Panc1 (cell line): Measurements from ENCODE around the gene SH3PXD2B. TPM values are rescaled to one million over a fixed set of nuclear protein-coding genes. Genes with fewer than 3 reads are reported as not detected.

Experiments used
- ATAC-seq: fragments of 200-7000 bp; cut with Tn5 transposase; 2 replicates; pipeline ENCODE4 v1.9.1; 2020; ENCODE audit warnings: mild to moderate bottlenecking, moderate library complexity
- BruUV-seq: library from RNA; stranded (reverse); fragments of 400-500 nt; replicated peaks from 2 replicates; lab custom pipeline; 2021; lab: Mats Ljungman, UMichigan
- CTCF ChIA-PET: fragments of 300-600 bp; sonication (Branson Sonifier 250); formaldehyde crosslinking; loops from one replicate; lab custom pipeline; 2022; ENCODE audit warnings: antibody characterized with exemption; lab: Charles Lee
- POLR2A ChIA-PET: fragments of 300-600 bp; sonication (Branson Sonifier 250); formaldehyde crosslinking; loops from one replicate; lab custom pipeline; 2022; ENCODE audit warnings: antibody characterized with exemption; lab: Charles Lee
- DNase-seq: peaks from one replicate; pipeline ENCODE4 v3.0.0-alpha.2; 2010; ENCODE audit warnings: low read depth, low spot score
- H3K27ac ChIP-seq: 2 replicates; pipeline ENCODE4 v1.5.1; 2011; ENCODE audit warnings: mild to moderate bottlenecking, low read length, inconsistent platforms
- H3K27me3 ChIP-seq: fragments of 200-500 bp; sonication (Bioruptor generic); 2 replicates; pipeline ENCODE4 v1.6.0; 2014; ENCODE audit warnings: low read length, inconsistent platforms; ENCODE audit not compliant: control insufficient read depth, insufficient read depth
- H3K36me3 ChIP-seq: fragments of 200-500 bp; sonication (Bioruptor generic); 2 replicates; pipeline ENCODE4 v1.5.1; 2014; ENCODE audit warnings: inconsistent platforms, mild to moderate bottlenecking, low read length, moderate library complexity; ENCODE audit not compliant: control insufficient read depth, insufficient read depth
- H3K4me1 ChIP-seq: 2 replicates; pipeline ENCODE4 v1.5.1; 2011; ENCODE audit warnings: inconsistent platforms, mild to moderate bottlenecking, low read length, moderate library complexity; ENCODE audit not compliant: control insufficient read depth, insufficient read depth
- H3K4me3 ChIP-seq, 2 experiments: 2 replicates each; pipeline ENCODE4 v1.5.1; 2011 to 2012; ENCODE audit warnings: low read depth in 2 of 2, low read length in 2 of 2, mild to moderate bottlenecking in 2 of 2, inconsistent platforms in 1 of 2, moderate library complexity in 1 of 2
- H3K9me3 ChIP-seq: fragments of 200-500 bp; sonication (Bioruptor generic); 2 replicates; pipeline ENCODE4 v1.5.1; 2014; ENCODE audit warnings: low read depth, mild to moderate bottlenecking, inconsistent platforms, low read length, moderate library complexity; ENCODE audit not compliant: control insufficient read depth, insufficient read depth
- POLR2AphosphoS5 ChIP-seq: IDR thresholded peaks from 2 replicates; pipeline ENCODE4 v1.6.1; 2012; ENCODE audit warnings: mild to moderate bottlenecking, low read depth, low read length, moderate library complexity
- REST ChIP-seq, 2 experiments: IDR thresholded peaks; 2 replicates each; pipeline ENCODE4 v1.6.1; 2011 to 2012; ENCODE audit warnings: low read depth in 2 of 2, control low read depth in 1 of 2, low read length in 1 of 2, mild to moderate bottlenecking in 1 of 2, moderate library complexity in 1 of 2; ENCODE audit not compliant: insufficient read depth in 1 of 2
- SIN3A ChIP-seq: IDR thresholded peaks from 2 replicates; pipeline ENCODE4 v1.6.1; 2012; ENCODE audit warnings: low read depth, mild to moderate bottlenecking, low read length, moderate library complexity, borderline replicate concordance; ENCODE audit not compliant: insufficient read depth
- TCF7L2 ChIP-seq: IDR thresholded peaks from 2 replicates; pipeline ENCODE4 v1.6.1; 2011; ENCODE audit warnings: mild to moderate bottlenecking, low read depth, low read length, inconsistent platforms
- in situ Hi-C: cut with HindIII; loops from 2 replicates; pipeline ENCODE4 v1.10.0; 2016; ENCODE audit warnings: low sequenced_read_pairs, low pct_unique_long_range_greater_than_20kb
- intact Hi-C: fragments of 100-400 bp; cut with micrococcal nuclease; formaldehyde crosslinking; loops from one replicate; pipeline ENCODE4 v1.10.0; 2022; ENCODE audit not compliant: unreplicated experiment
- total RNA-seq: library from RNA; stranded (reverse); gene quantifications from one replicate; pipeline ENCODE4 v1.2.1, GENCODE V29; 2021; ENCODE audit not compliant: unreplicated experiment
- TF ChIP-seq, protein P1 (sequence below): fragments of 450-650 bp; IDR thresholded peaks from 2 replicates; pipeline ENCODE4 v1.5.1; 2017; ENCODE audit warnings: mild to moderate bottlenecking

The SH3PXD2B gene
- total RNA-seq, 1 experiment from 2014 or later = 39.7 TPM

GRCh38 chr5:172423379-172424110 is 30.8 kb downstream of the SH3PXD2B start:
- ChIA-PET CTCF (no interaction called here), POLR2A (no interaction called here)
- intact Hi-C loops (no loop called here), in situ Hi-C loops (no loop called here)
- ATAC-seq = no peak
- Histone ChIP-seq H3K36me3 (no peaks in the 10 kb centered on the region), H3K4me3 (no peak overlapping the region), H3K27ac (no peak overlapping the region), H3K4me1 (0 out of 2 replicates have a peak, but pooled peaks cover 2% of the 10 kb centered on the region), H3K9me3 (no peaks in the 10 kb centered on the region), H3K27me3 (no peaks in the 10 kb centered on the region)
- TF ChIP-seq SIN3A = no peak
- TF ChIP-seq REST (IDR thresholded peaks at IDR 0.05; ENCODE audit: insufficient read depth in 1 of 2, low read depth in 2 of 2, low read length in 1 of 2) = no peak
- TF ChIP-seq POLR2AphosphoS5 = no peak
- TF ChIP-seq, protein P1, sequence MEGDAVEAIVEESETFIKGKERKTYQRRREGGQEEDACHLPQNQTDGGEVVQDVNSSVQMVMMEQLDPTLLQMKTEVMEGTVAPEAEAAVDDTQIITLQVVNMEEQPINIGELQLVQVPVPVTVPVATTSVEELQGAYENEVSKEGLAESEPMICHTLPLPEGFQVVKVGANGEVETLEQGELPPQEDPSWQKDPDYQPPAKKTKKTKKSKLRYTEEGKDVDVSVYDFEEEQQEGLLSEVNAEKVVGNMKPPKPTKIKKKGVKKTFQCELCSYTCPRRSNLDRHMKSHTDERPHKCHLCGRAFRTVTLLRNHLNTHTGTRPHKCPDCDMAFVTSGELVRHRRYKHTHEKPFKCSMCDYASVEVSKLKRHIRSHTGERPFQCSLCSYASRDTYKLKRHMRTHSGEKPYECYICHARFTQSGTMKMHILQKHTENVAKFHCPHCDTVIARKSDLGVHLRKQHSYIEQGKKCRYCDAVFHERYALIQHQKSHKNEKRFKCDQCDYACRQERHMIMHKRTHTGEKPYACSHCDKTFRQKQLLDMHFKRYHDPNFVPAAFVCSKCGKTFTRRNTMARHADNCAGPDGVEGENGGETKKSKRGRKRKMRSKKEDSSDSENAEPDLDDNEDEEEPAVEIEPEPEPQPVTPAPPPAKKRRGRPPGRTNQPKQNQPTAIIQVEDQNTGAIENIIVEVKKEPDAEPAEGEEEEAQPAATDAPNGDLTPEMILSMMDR = no peak
- TF ChIP-seq TCF7L2 = no peak
- no peak for DNase-seq
- BruUV-seq = no TSS peak

- DNase-seq = no peak
- in situ Hi-C loops = no loop called here
- intact Hi-C loops = no loop called here
- Histone ChIP-seq H3K27me3 (no peaks in the 10 kb centered on the region), H3K9me3 (no peaks in the 10 kb centered on the region), H3K36me3 (no peaks in the 10 kb centered on the region), H3K4me1 (0 out of 2 replicates have a peak, but pooled peaks cover 2% of the 10 kb centered on the region), H3K4me3 (no peak overlapping the region), H3K27ac (no peak overlapping the region)
- BruUV-seq = no TSS peak
- CTCF ChIA-PET = no interaction called here
- POLR2A ChIA-PET = no interaction called here
- TF ChIP-seq TCF7L2 (no peak), REST (IDR thresholded peaks at IDR 0.05; ENCODE audit: insufficient read depth in 1 of 2, low read depth in 2 of 2, low read length in 1 of 2) (no peak), SIN3A (no peak), POLR2AphosphoS5 (no peak)
- TF ChIP-seq, protein P1 = no peak
- no peak for ATAC-seq
Measured at GRCh38 chr5:172422255-172422654, 32.1 kb downstream of the SH3PXD2B start.
